IMR-90 (cell line): ENCODE results near the gene CAMK4. TPM values are rescaled to one million over a fixed set of nuclear protein-coding genes. Genes with fewer than 3 reads are reported as not detected.

Source experiments
- ATAC-seq: fragments of 200-7000 bp; cut with Tn5 transposase; 2 replicates; pipeline ENCODE4 v1.9.1; 2020; ENCODE audit warnings: low read depth, mild to moderate bottlenecking, moderate library complexity
- BruUV-seq: library from RNA; stranded (reverse); fragments of 400-500 nt; replicated peaks from 2 replicates; lab custom pipeline; 2021; lab: Mats Ljungman, UMichigan
- CTCF ChIA-PET: fragments of 300-600 bp; formaldehyde crosslinking; extraction: SDS; loops from one replicate; lab custom pipeline; 2021; ENCODE audit warnings: antibody characterized with exemption; lab: Yijun Ruan, JAX
- POLR2A ChIA-PET: fragments of 300-600 bp; sonication (Branson Sonifier 250); formaldehyde crosslinking; loops from one replicate; lab custom pipeline; 2022; ENCODE audit warnings: antibody characterized with exemption; ENCODE audit not compliant: unreplicated experiment; lab: Charles Lee
- DNase-seq: peaks from one replicate; pipeline ENCODE4 v3.0.0; 2013
- H2AFZ ChIP-seq: replicated peaks from 2 replicates; pipeline ENCODE3; 2013; ENCODE audit warnings: low read length, mild to moderate bottlenecking; ENCODE audit not compliant: poor library complexity
- H2AK5ac ChIP-seq: 2 replicates; pipeline ENCODE4 v1.6.1; 2013; ENCODE audit warnings: low read depth, low read length, inconsistent platforms
- H2AK9ac ChIP-seq: replicated peaks from 2 replicates; pipeline ENCODE3; 2013; ENCODE audit warnings: mild to moderate bottlenecking, low read depth, low read length, moderate library complexity; ENCODE audit not compliant: poor library complexity
- H2BK120ac ChIP-seq: 2 replicates; pipeline ENCODE4 v1.6.1; 2013; ENCODE audit warnings: low read depth, low read length, inconsistent platforms
- H2BK15ac ChIP-seq: 3 replicates; pipeline ENCODE4 v1.6.1; 2013; ENCODE audit warnings: low read depth, low read length, inconsistent platforms
- H2BK20ac ChIP-seq: 2 replicates; pipeline ENCODE4 v1.6.1; 2013; ENCODE audit warnings: low read depth, mild to moderate bottlenecking, inconsistent platforms, low read length, moderate library complexity
- H2BK5ac ChIP-seq: 2 replicates; pipeline ENCODE4 v1.6.1; 2013; ENCODE audit warnings: mild to moderate bottlenecking, low read depth, low read length, inconsistent platforms; ENCODE audit not compliant: poor library complexity, severe bottlenecking
- H3K14ac ChIP-seq: replicated peaks from 2 replicates; pipeline ENCODE4 v1.6.1; 2013; ENCODE audit warnings: low read depth, low read length, inconsistent platforms
- H3K18ac ChIP-seq: 2 replicates; pipeline ENCODE4 v1.6.1; 2013; ENCODE audit warnings: low read depth, low read length, control low read depth
- H3K23ac ChIP-seq: 2 replicates; pipeline ENCODE4 v1.6.1; 2013; ENCODE audit warnings: low read depth, low read length, inconsistent platforms
- H3K27ac ChIP-seq: 2 replicates; pipeline ENCODE4 v1.5.1; 2013; ENCODE audit warnings: mild to moderate bottlenecking, control low read depth, low read length; ENCODE audit not compliant: insufficient read depth
- H3K27me3 ChIP-seq: 2 replicates; pipeline ENCODE4 v1.6.1; 2013; ENCODE audit warnings: low read length; ENCODE audit not compliant: control insufficient read depth, insufficient read depth
- H3K36me3 ChIP-seq: 2 replicates; pipeline ENCODE4 v1.6.1; 2013; ENCODE audit warnings: low read length, mixed read lengths; ENCODE audit not compliant: control insufficient read depth, insufficient read depth
- H3K4ac ChIP-seq: 2 replicates; pipeline ENCODE4 v1.6.1; 2013; ENCODE audit warnings: low read depth, low read length, inconsistent platforms
- H3K4me1 ChIP-seq: 2 replicates; pipeline ENCODE4 v1.6.1; 2013; ENCODE audit warnings: low read length, mixed read lengths; ENCODE audit not compliant: control insufficient read depth, insufficient read depth
- H3K4me2 ChIP-seq: 2 replicates; pipeline ENCODE4 v1.6.1; 2013; ENCODE audit warnings: low read depth, mild to moderate bottlenecking, control low read depth, low read length, moderate library complexity
- H3K4me3 ChIP-seq: 2 replicates; pipeline ENCODE4 v1.5.1; 2013; ENCODE audit warnings: low read depth, mild to moderate bottlenecking, control low read depth, low read length, moderate library complexity; ENCODE audit not compliant: insufficient read depth
- H3K56ac ChIP-seq: 2 replicates; pipeline ENCODE4 v1.6.1; 2013; ENCODE audit warnings: low read length, inconsistent platforms; ENCODE audit not compliant: insufficient read depth; ENCODE audit errors: extremely low read depth
- H3K79me1 ChIP-seq, 2 experiments: 2 replicates each; pipeline ENCODE4 v1.6.1; 2013; ENCODE audit warnings: low read length in 2 of 2, inconsistent platforms in 1 of 2, low read depth in 1 of 2
- H3K9ac ChIP-seq: 2 replicates; pipeline ENCODE4 v1.6.1; 2013; ENCODE audit warnings: low read depth, low read length, control low read depth
- H3K9me1 ChIP-seq: 2 replicates; pipeline ENCODE4 v1.6.1; 2013; ENCODE audit warnings: low read length, inconsistent platforms; ENCODE audit not compliant: insufficient read depth
- H3K9me3 ChIP-seq: 2 replicates; pipeline ENCODE4 v1.6.1; 2013; ENCODE audit warnings: low read length; ENCODE audit not compliant: control insufficient read depth, insufficient read depth
- H4K20me1 ChIP-seq: 2 replicates; pipeline ENCODE4 v1.6.1; 2013; ENCODE audit warnings: low read length, inconsistent platforms; ENCODE audit not compliant: insufficient read depth
- H4K5ac ChIP-seq: 2 replicates; pipeline ENCODE4 v1.6.1; 2013; ENCODE audit warnings: mild to moderate bottlenecking, low read depth, low read length, control low read depth
- H4K8ac ChIP-seq, 2 experiments: 2 replicates each; pipeline ENCODE4 v1.6.1; 2013; ENCODE audit warnings: low read depth in 2 of 2, low read length in 2 of 2, control low read depth in 1 of 2, inconsistent platforms in 1 of 2
- H4K91ac ChIP-seq: 2 replicates; pipeline ENCODE4 v1.6.1; 2013; ENCODE audit warnings: low read depth, low read length, inconsistent platforms; ENCODE audit not compliant: insufficient read depth
- BHLHE40 ChIP-seq: fragments of 150-350 bp; IDR thresholded peaks from 2 replicates; pipeline ENCODE4 v1.6.1; 2016; ENCODE audit warnings: mild to moderate bottlenecking, low read depth, low read length
- CEBPB ChIP-seq: IDR thresholded peaks from 2 replicates; pipeline ENCODE4 v1.6.1; 2012; ENCODE audit warnings: low read depth, low read length, improper control_type of control experiment
- CTCF ChIP-seq: conservative IDR thresholded peaks from 2 replicates; pipeline ENCODE4 v1.5.1; 2012; ENCODE audit warnings: mild to moderate bottlenecking, low read depth, low read length, improper control_type of control experiment
- ELK1 ChIP-seq: fragments of 150-350 bp; IDR thresholded peaks from 2 replicates; pipeline ENCODE4 v1.6.1; 2016; ENCODE audit warnings: low read depth, mild to moderate bottlenecking, low read length, moderate library complexity, borderline replicate concordance
- MAFK ChIP-seq: IDR thresholded peaks from 2 replicates; pipeline ENCODE4 v1.6.1; 2012; ENCODE audit warnings: low read depth, low read length, improper control_type of control experiment
- NFE2L2 ChIP-seq: fragments of 150-350 bp; IDR thresholded peaks from 2 replicates; pipeline ENCODE4 v1.6.1; 2016; ENCODE audit warnings: low read depth, mild to moderate bottlenecking, low read length
- USF2 ChIP-seq: fragments of 150-350 bp; IDR thresholded peaks from 2 replicates; pipeline ENCODE4 v1.6.1; 2017; ENCODE audit warnings: mild to moderate bottlenecking, antibody characterized with exemption, low read length, low read depth
- WGBS, 2 experiments: methylation state at CpG; one replicate each; pipeline versions ENCODE4 v1.1.5 to v1.1.7; 2013; ENCODE audit warnings: missing lambda C conversion rate in 2 of 2; ENCODE audit not compliant: insufficient read length in 1 of 2; ENCODE audit errors: extremely low coverage in 2 of 2; 5-methylcytosine and 5-hydroxymethylcytosine counted together
- dilution Hi-C: fragments of 300-500 bp; cut with HindIII; formaldehyde crosslinking; loops from one replicate; pipeline ENCODE4 v1.14.3; 2018; ENCODE audit warnings: low sequenced_read_pairs; ENCODE audit not compliant: unreplicated experiment
- in situ Hi-C: fragments of 300-500 bp; cut with MboI; formaldehyde crosslinking; loops from 3 replicates; pipeline ENCODE4 v1.14.3; 2019; ENCODE audit warnings: low sequenced_read_pairs, inconsistent platforms, mixed read lengths
- intact Hi-C: fragments of 100-400 bp; cut with micrococcal nuclease; formaldehyde crosslinking; loops from 2 replicates; pipeline ENCODE4 v1.10.0; 2022
- polyA plus RNA-seq, 3 experiments: library from polyadenylated mRNA; depleted of rRNA; stranded (reverse); fragments of >200 nt; gene quantifications; 2 replicates each; pipeline ENCODE4 v1.2.3, GENCODE V29; 2012; ENCODE audit warnings: low replicate concordance in 1 of 3
- total RNA-seq: library from RNA; depleted of rRNA; stranded (reverse); fragments of >200 nt; gene quantifications from 2 replicates; pipeline ENCODE4 v1.2.3, GENCODE V29; 2012

Gene CAMK4
- total and polyA plus RNA-seq, 2 of the 4 experiments (the other 2 are of a cell fraction), result 3.7 to 4.8 TPM

- no peak overlapping the region for H2AFZ ChIP-seq
- no peak overlapping the region for H3K18ac ChIP-seq
- H3K9me3 ChIP-seq, result no peaks in the 10 kb centered on the region
- no peaks in the 10 kb centered on the region for H3K27me3 ChIP-seq
- no peak overlapping the region for H3K56ac ChIP-seq
- no peak overlapping the region for H3K23ac ChIP-seq
- ChIA-PET POLR2A (no interaction called here), CTCF (no interaction called here)
- H2BK20ac ChIP-seq, result no peak overlapping the region
- in situ Hi-C loops, result no loop called here
- H2AK5ac ChIP-seq, result no peak overlapping the region
- no peak overlapping the region for H4K8ac ChIP-seq
- H3K79me1 ChIP-seq, result no peaks in the 10 kb centered on the region
- dilution Hi-C loops, result no loop called here
- H4K91ac ChIP-seq, result no peak overlapping the region
- no peak overlapping the region for H3K14ac ChIP-seq
- no peak overlapping the region for H2AK9ac ChIP-seq
- no peak overlapping the region for H2BK120ac ChIP-seq
- TF ChIP-seq MAFK (no peak), NFE2L2 (no peak), CTCF (no peak), ELK1 (no peak), BHLHE40 (no peak), USF2 (no peak), CEBPB (no peak)
- no peak overlapping the region for H4K5ac ChIP-seq
- H3K36me3 ChIP-seq, result no peaks in the 10 kb centered on the region
- no peak for DNase-seq
- no TSS peak for BruUV-seq
- 90% methylated on average over 5 of the region's 10 CpGs; no CpG with 5 or more reads in 1 of the 2 experiments for WGBS, 2 experiments
- no peak overlapping the region for H3K4me3 ChIP-seq
- no peaks in the 10 kb centered on the region for H4K20me1 ChIP-seq
- no peak overlapping the region for H3K4ac ChIP-seq
- no peak overlapping the region for H2BK5ac ChIP-seq
- intact Hi-C loops, result no loop called here
- no peaks in the 10 kb centered on the region for H3K9me1 ChIP-seq
- ATAC-seq, result no peak
- no peak overlapping the region for H3K4me2 ChIP-seq
- no peak overlapping the region for H3K9ac ChIP-seq
- 0 out of 2 replicates have a peak, but pooled peaks cover 2% of the 10 kb centered on the region for H3K4me1 ChIP-seq
- H3K27ac ChIP-seq, result no peak overlapping the region
- no peak overlapping the region for H2BK15ac ChIP-seq
These were observed 18.4 kb downstream of the CAMK4 start for GRCh38 chr5:111242606-111243005.
